ENCODE results near the gene PRKCE.

PRKCE gene

GRCh38 chr2:45851576-45852304 is 200.3 kb downstream of the PRKCE start:
- Mint-ChIP-seq H3K27ac (peak overlapping the region in 1 of 3 experiments; percentile 8), H3K4me3 (no peak overlapping the region), H3K4me1 (peaks cover 51% of the 10 kb centered on the region), H3K27me3 (ENCODE audit: low read depth) (peaks cover 5% of the 10 kb centered on the region), H3K36me3 (ENCODE audit: low read depth) (no peaks in the 10 kb centered on the region), H3K9me3 (no peaks in the 10 kb centered on the region)
- TF ChIP-seq CTCF (IDR thresholded peaks at IDR 0.05; ENCODE audit: unreplicated experiment in 3 of 3), result no peak

- H3K27me3 Mint-ChIP-seq (ENCODE audit: low read depth), result peaks cover 5% of the 10 kb centered on the region
- no peaks in the 10 kb centered on the region for H3K9me3 Mint-ChIP-seq
- peaks cover 54% of the 10 kb centered on the region for H3K4me1 Mint-ChIP-seq
- H3K27ac Mint-ChIP-seq, result peak overlapping the region in 1 of 3 experiments; percentile 8
- no peak for TF ChIP-seq CTCF (IDR thresholded peaks at IDR 0.05; ENCODE audit: unreplicated experiment in 3 of 3)
- H3K4me3 Mint-ChIP-seq, result no peak overlapping the region
- H3K36me3 Mint-ChIP-seq (ENCODE audit: low read depth), result no peaks in the 10 kb centered on the region
Measured at GRCh38 chr2:45852450-45853150, 201.1 kb downstream of the PRKCE start.

- peaks cover 5% of the 10 kb centered on the region for H3K27me3 Mint-ChIP-seq (ENCODE audit: low read depth)
- no peak overlapping the region for H3K4me3 Mint-ChIP-seq
- no peaks in the 10 kb centered on the region for H3K9me3 Mint-ChIP-seq
- peaks cover 47% of the 10 kb centered on the region for H3K4me1 Mint-ChIP-seq
- no peak for TF ChIP-seq CTCF (IDR thresholded peaks at IDR 0.05; ENCODE audit: unreplicated experiment in 3 of 3)
- H3K36me3 Mint-ChIP-seq (ENCODE audit: low read depth), result no peaks in the 10 kb centered on the region
- H3K27ac Mint-ChIP-seq, result peak overlapping the region; percentile 21 to 92 (median 84)
Measured at GRCh38 chr2:45855374-45855773, 203.9 kb downstream of the PRKCE start.

GRCh38 chr2:45856391-45857274 is 205.2 kb downstream of the PRKCE start:
- Mint-ChIP-seq H3K9me3 (no peaks in the 10 kb centered on the region), H3K27me3 (ENCODE audit: low read depth) (peaks cover 4% of the 10 kb centered on the region), H3K4me3 (peak overlapping the region in 1 of 3 experiments; percentile 1), H3K27ac (peak overlapping the region in 2 of 3 experiments; percentile 30 to 92), H3K4me1 (peaks cover 57% of the 10 kb centered on the region), H3K36me3 (ENCODE audit: low read depth) (no peaks in the 10 kb centered on the region)
- no peak for TF ChIP-seq CTCF (IDR thresholded peaks at IDR 0.05; ENCODE audit: unreplicated experiment in 3 of 3)

GRCh38 chr2:45857275-45857609 is 205.8 kb downstream of the PRKCE start:
- H3K36me3 Mint-ChIP-seq (ENCODE audit: low read depth), result no peaks in the 10 kb centered on the region
- H3K27ac Mint-ChIP-seq, result peak overlapping the region in 2 of 3 experiments; percentile 30 to 92
- H3K9me3 Mint-ChIP-seq, result no peaks in the 10 kb centered on the region
- no peaks in the 10 kb centered on the region for H3K27me3 Mint-ChIP-seq (ENCODE audit: low read depth)
- no peak overlapping the region for H3K4me3 Mint-ChIP-seq
- no peak for TF ChIP-seq CTCF (IDR thresholded peaks at IDR 0.05; ENCODE audit: unreplicated experiment in 3 of 3)
- peaks cover 60% of the 10 kb centered on the region for H3K4me1 Mint-ChIP-seq

Measured in nephron (organoid).